Astrocyte (in vitro differentiated cells and primary cell): ENCODE results near the gene CAPN7. TPM values are rescaled to one million over a fixed set of nuclear protein-coding genes. Genes with fewer than 3 reads are reported as not detected.

ENCODE experiments used
- DNase-seq: peaks from one replicate; pipeline ENCODE4 v3.0.0-alpha.2; 2010; ENCODE audit warnings: low read depth
- FAIRE-seq: peaks from 2 replicates; lab custom pipeline; 2011; peaks lifted over from hg19 to GRCh38; lab: Jason Lieb, UNC
- H2AFZ ChIP-seq: 2 replicates; pipeline ENCODE4 v1.6.0; 2012; ENCODE audit warnings: low read depth, low read length, inconsistent platforms
- H3K27ac ChIP-seq: 2 replicates; pipeline ENCODE4 v1.5.1; 2011; ENCODE audit warnings: low read depth, low read length, inconsistent platforms
- H3K27me3 ChIP-seq: 2 replicates; pipeline ENCODE4 v1.6.0; 2011; ENCODE audit warnings: low read length, inconsistent platforms; ENCODE audit not compliant: insufficient read depth
- H3K36me3 ChIP-seq: 2 replicates; pipeline ENCODE4 v1.5.1; 2011; ENCODE audit warnings: low read length, inconsistent platforms; ENCODE audit not compliant: insufficient read depth
- H3K4me1 ChIP-seq: 2 replicates; pipeline ENCODE4 v1.5.1; 2011; ENCODE audit warnings: low read length, inconsistent platforms; ENCODE audit not compliant: insufficient read depth
- H3K4me2 ChIP-seq: 2 replicates; pipeline ENCODE4 v1.6.0; 2012; ENCODE audit warnings: low read length, inconsistent platforms
- H3K4me3 ChIP-seq: 2 replicates; pipeline ENCODE4 v1.5.1; 2011; ENCODE audit warnings: low read depth, mild to moderate bottlenecking, low read length, inconsistent platforms; ENCODE audit not compliant: insufficient read depth
- H3K79me2 ChIP-seq: 2 replicates; pipeline ENCODE4 v1.6.0; 2012; ENCODE audit warnings: mild to moderate bottlenecking, low read length, inconsistent platforms; ENCODE audit not compliant: insufficient read depth
- H3K9ac ChIP-seq: 2 replicates; pipeline ENCODE4 v1.6.0; 2012; ENCODE audit warnings: mild to moderate bottlenecking, low read length, inconsistent platforms
- H3K9me3 ChIP-seq: 2 replicates; pipeline ENCODE4 v1.5.1; 2012; ENCODE audit warnings: low read depth, mild to moderate bottlenecking, low read length, inconsistent platforms; ENCODE audit not compliant: insufficient read depth
- H4K20me1 ChIP-seq: 2 replicates; pipeline ENCODE4 v1.6.0; 2012; ENCODE audit warnings: low read length, inconsistent platforms; ENCODE audit not compliant: insufficient read depth
- H3K27ac Mint-ChIP-seq: one replicate; pipeline ENCODE4 v1.8.0; 2021; ENCODE audit warnings: mild to moderate bottlenecking, mixed read lengths; ENCODE audit not compliant: unreplicated experiment
- H3K27me3 Mint-ChIP-seq: one replicate; pipeline ENCODE4 v1.8.0; 2021; ENCODE audit warnings: low read depth, mixed read lengths; ENCODE audit not compliant: unreplicated experiment
- H3K36me3 Mint-ChIP-seq: one replicate; pipeline ENCODE4 v1.8.0; 2021; ENCODE audit warnings: low read depth, mixed read lengths; ENCODE audit not compliant: unreplicated experiment
- H3K4me1 Mint-ChIP-seq: one replicate; pipeline ENCODE4 v1.8.0; 2021; ENCODE audit warnings: low read depth, mixed read lengths; ENCODE audit not compliant: unreplicated experiment
- H3K4me3 Mint-ChIP-seq: one replicate; pipeline ENCODE4 v1.8.0; 2021; ENCODE audit warnings: mild to moderate bottlenecking, moderate library complexity, mixed read lengths; ENCODE audit not compliant: unreplicated experiment
- H3K9me3 Mint-ChIP-seq: one replicate; pipeline ENCODE4 v1.8.0; 2021; ENCODE audit warnings: mild to moderate bottlenecking, mixed read lengths; ENCODE audit not compliant: unreplicated experiment
- EZH2 ChIP-seq: IDR thresholded peaks from 2 replicates; pipeline ENCODE4 v1.6.1; 2012; ENCODE audit warnings: mild to moderate bottlenecking, low read length, inconsistent platforms; ENCODE audit not compliant: insufficient read depth
- total RNA-seq: library from RNA; stranded (reverse); gene quantifications from 2 replicates; pipeline ENCODE4 v1.2.1, GENCODE V29; 2021
- TF ChIP-seq, protein P1 (sequence below): IDR thresholded peaks from 2 replicates; pipeline ENCODE4 v1.5.1; 2011; ENCODE audit warnings: low read depth, mild to moderate bottlenecking, inconsistent platforms, low read length, moderate library complexity; ENCODE audit not compliant: insufficient read depth

Gene CAPN7
- total RNA-seq, 1 donor from 2014 or later = 36.8 TPM

DNA sequence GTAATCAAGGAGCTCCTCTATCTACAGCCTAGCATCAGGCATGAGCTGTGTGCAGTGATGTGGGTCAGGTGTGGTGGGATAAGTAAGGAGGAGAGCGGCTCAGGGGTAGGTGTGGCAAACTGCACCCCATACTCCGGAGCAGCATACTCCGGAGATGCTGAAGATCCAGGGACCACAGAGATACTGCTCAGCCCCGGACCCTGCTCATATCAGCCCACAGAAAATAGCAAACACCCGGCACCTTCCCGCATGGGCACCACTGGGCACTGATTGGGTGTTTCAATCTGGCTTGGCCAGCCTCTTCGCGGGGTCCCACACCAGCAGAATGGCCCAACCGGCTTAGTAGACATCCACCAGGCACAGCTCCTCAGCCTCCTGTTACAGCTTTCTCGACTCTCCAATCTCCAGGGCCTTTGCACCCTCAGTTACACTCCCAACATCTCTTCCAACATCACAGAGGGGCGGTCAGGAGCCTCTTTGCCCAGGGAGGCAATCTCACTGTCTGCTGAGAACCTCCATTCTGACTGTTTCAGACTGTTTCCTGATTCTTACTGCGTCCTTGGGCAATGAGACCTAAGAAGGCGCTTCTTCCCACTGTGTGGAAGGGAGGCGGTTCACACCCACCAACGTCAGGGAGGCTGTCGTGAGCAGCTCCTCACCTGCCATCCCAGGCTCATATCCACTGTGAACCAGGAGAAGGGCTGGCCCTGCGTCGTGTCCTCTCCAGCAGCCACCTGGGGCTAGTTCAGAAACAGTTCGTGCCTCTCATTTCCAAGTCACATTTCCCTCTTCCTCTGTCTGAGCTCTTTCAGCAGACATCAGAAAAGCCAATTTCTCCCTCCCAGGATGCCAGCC is 59.8 kb downstream of the CAPN7 start:
- no peaks in the 10 kb centered on the region for H3K9me3 Mint-ChIP-seq
- H4K20me1 ChIP-seq = peaks cover 21% of the 10 kb centered on the region
- no peak overlapping the region for H3K9ac ChIP-seq
- no peak overlapping the region for H3K27ac Mint-ChIP-seq
- H3K4me3 ChIP-seq = no peak overlapping the region
- FAIRE-seq (no peak), DNase-seq (no peak)
- TF ChIP-seq, protein P1, sequence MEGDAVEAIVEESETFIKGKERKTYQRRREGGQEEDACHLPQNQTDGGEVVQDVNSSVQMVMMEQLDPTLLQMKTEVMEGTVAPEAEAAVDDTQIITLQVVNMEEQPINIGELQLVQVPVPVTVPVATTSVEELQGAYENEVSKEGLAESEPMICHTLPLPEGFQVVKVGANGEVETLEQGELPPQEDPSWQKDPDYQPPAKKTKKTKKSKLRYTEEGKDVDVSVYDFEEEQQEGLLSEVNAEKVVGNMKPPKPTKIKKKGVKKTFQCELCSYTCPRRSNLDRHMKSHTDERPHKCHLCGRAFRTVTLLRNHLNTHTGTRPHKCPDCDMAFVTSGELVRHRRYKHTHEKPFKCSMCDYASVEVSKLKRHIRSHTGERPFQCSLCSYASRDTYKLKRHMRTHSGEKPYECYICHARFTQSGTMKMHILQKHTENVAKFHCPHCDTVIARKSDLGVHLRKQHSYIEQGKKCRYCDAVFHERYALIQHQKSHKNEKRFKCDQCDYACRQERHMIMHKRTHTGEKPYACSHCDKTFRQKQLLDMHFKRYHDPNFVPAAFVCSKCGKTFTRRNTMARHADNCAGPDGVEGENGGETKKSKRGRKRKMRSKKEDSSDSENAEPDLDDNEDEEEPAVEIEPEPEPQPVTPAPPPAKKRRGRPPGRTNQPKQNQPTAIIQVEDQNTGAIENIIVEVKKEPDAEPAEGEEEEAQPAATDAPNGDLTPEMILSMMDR = no peak
- TF ChIP-seq EZH2 = no peak
- peaks cover 6% of the 10 kb centered on the region for H3K36me3 Mint-ChIP-seq
- no peaks in the 10 kb centered on the region for H3K9me3 ChIP-seq
- H3K4me3 Mint-ChIP-seq = no peak overlapping the region
- no peak overlapping the region for H3K27ac ChIP-seq
- no peak overlapping the region for H2AFZ ChIP-seq
- H3K27me3 ChIP-seq = no peaks in the 10 kb centered on the region
- peaks cover 25% of the 10 kb centered on the region for H3K4me1 ChIP-seq
- H3K4me2 ChIP-seq = no peak overlapping the region
- H3K27me3 Mint-ChIP-seq = no peaks in the 10 kb centered on the region
- H3K4me1 Mint-ChIP-seq = peaks cover 15% of the 10 kb centered on the region
- no peaks in the 10 kb centered on the region for H3K36me3 ChIP-seq
- H3K79me2 ChIP-seq = peaks cover 7% of the 10 kb centered on the region

DNA sequence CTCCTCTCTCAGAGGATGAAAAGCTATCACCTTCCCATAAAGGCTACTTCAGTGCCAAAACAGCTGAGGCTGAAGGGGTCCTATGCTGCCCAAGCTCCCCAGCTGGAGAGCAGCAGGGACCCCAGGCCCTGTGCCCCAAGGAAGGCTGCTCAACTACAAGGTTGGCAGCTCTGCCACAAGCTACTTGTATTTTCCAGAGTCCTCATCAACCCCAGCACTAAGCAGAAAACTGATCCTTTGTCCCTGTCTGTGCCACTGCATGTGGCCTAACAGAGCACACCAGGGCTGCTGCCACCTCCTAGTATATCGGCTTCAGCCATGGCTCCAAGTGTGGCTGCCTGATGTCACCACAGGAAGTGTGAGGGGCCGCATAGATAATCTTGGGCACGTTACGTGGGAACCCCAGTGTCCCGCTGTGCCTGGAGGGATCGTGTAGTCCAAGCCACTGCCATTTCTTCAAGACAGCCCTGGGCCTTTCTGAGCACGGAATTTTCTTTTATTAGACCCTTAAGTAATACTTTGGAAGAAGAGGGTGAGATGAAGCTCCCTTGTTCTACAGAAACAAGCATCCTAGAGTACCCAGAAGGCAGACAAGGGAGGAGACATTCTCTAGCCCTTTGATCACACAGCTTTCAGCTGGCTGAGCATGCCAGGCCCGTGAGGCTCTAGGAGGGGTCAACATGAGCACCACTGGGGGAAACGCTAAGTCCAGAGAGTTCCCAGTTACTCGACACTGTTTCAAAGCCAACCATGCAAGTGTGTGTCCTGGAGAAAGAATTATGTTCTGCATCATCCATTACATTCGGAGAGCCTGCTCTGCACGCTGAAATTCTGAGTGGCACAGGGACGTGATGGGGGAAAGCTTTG is 60.7 kb downstream of the CAPN7 start:
- Histone ChIP-seq H3K4me1 (peaks cover 25% of the 10 kb centered on the region), H3K4me2 (no peak overlapping the region), H3K79me2 (peaks cover 7% of the 10 kb centered on the region), H3K9me3 (no peaks in the 10 kb centered on the region), H3K9ac (no peak overlapping the region), H3K36me3 (no peaks in the 10 kb centered on the region), H3K27ac (no peak overlapping the region), H2AFZ (no peak overlapping the region), H4K20me1 (peaks cover 15% of the 10 kb centered on the region), H3K27me3 (no peaks in the 10 kb centered on the region), H3K4me3 (no peak overlapping the region)
- Mint-ChIP-seq H3K27me3 (no peaks in the 10 kb centered on the region), H3K4me3 (no peak overlapping the region), H3K4me1 (peaks cover 18% of the 10 kb centered on the region), H3K36me3 (peaks cover 3% of the 10 kb centered on the region), H3K27ac (no peak overlapping the region), H3K9me3 (no peaks in the 10 kb centered on the region)
- FAIRE-seq (no peak), DNase-seq (no peak)
- no peak for TF ChIP-seq EZH2
- TF ChIP-seq, protein P1 = no peak
